Astrocyte (in vitro differentiated cells and primary cell): ENCODE data around the gene BCAR1.

ENCODE experiments used
- EZH2 ChIP-seq: IDR thresholded peaks from 2 replicates; pipeline ENCODE4 v1.6.1; 2012; ENCODE audit warnings: mild to moderate bottlenecking, low read length, inconsistent platforms; ENCODE audit not compliant: insufficient read depth
- TF ChIP-seq, protein P1 (sequence below): IDR thresholded peaks from 2 replicates; pipeline ENCODE4 v1.5.1; 2011; ENCODE audit warnings: low read depth, mild to moderate bottlenecking, inconsistent platforms, low read length, moderate library complexity; ENCODE audit not compliant: insufficient read depth

- TF ChIP-seq, protein P1, sequence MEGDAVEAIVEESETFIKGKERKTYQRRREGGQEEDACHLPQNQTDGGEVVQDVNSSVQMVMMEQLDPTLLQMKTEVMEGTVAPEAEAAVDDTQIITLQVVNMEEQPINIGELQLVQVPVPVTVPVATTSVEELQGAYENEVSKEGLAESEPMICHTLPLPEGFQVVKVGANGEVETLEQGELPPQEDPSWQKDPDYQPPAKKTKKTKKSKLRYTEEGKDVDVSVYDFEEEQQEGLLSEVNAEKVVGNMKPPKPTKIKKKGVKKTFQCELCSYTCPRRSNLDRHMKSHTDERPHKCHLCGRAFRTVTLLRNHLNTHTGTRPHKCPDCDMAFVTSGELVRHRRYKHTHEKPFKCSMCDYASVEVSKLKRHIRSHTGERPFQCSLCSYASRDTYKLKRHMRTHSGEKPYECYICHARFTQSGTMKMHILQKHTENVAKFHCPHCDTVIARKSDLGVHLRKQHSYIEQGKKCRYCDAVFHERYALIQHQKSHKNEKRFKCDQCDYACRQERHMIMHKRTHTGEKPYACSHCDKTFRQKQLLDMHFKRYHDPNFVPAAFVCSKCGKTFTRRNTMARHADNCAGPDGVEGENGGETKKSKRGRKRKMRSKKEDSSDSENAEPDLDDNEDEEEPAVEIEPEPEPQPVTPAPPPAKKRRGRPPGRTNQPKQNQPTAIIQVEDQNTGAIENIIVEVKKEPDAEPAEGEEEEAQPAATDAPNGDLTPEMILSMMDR, result no peak
- no peak for TF ChIP-seq EZH2
These were observed 31.2 kb upstream of the BCAR1 start for GRCh38 chr16:75282466-75283281.
